ENCODE data around the gene CRY1.
"Not testable (repeated sequence)": the region's sequence is repeated elsewhere in the genome, so short reads cannot be mapped to it uniquely, and the experiment has no call there.

- TF ChIP-seq CTCF (optimal IDR thresholded peaks at IDR 0.05 in 1 of 3, IDR thresholded peaks at IDR 0.05 in 1 of 3, conservative IDR thresholded peaks at IDR 0.05 in 1 of 3; ENCODE audit: extremely low read depth in 1 of 3, insufficient read depth in 2 of 3, low read length in 3 of 3); EZH2 (IDR thresholded peaks at IDR 0.05; ENCODE audit: low read length): not testable (repeated sequence)
Measured at GRCh38 chr12:106996102-106996501, 97.2 kb downstream of the CRY1 start.
